Measurements from ENCODE around the gene RNFT1.
"Not testable (repeated sequence)": the region's sequence is repeated elsewhere in the genome, so short reads cannot be mapped to it uniquely, and the experiment has no call there.

DNA sequence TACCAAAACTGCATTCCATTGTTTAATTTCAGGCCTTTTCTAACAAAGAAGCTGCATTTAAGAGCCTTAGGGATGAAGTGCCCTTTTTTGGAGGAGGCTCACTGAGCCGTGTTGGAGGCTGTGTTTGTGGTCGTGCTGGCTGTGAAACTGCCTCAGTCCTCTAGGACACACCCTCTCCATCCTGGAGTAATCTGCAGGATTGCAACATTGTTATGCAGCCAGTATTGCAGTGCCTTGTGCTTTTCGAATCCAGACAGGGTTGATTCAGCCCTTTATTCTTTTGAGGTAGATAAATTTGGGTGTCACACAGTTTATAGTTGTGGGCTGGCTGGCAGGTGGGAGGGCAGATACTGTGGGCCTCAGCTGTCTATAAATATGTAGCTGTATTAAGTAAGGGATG, 33.8 kb downstream of the RNFT1 start:
- TF ChIP-seq, protein P1, sequence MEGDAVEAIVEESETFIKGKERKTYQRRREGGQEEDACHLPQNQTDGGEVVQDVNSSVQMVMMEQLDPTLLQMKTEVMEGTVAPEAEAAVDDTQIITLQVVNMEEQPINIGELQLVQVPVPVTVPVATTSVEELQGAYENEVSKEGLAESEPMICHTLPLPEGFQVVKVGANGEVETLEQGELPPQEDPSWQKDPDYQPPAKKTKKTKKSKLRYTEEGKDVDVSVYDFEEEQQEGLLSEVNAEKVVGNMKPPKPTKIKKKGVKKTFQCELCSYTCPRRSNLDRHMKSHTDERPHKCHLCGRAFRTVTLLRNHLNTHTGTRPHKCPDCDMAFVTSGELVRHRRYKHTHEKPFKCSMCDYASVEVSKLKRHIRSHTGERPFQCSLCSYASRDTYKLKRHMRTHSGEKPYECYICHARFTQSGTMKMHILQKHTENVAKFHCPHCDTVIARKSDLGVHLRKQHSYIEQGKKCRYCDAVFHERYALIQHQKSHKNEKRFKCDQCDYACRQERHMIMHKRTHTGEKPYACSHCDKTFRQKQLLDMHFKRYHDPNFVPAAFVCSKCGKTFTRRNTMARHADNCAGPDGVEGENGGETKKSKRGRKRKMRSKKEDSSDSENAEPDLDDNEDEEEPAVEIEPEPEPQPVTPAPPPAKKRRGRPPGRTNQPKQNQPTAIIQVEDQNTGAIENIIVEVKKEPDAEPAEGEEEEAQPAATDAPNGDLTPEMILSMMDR (IDR thresholded peaks at IDR 0.05) = not testable (repeated sequence)
- TF ChIP-seq POLR2A (IDR thresholded peaks at IDR 0.05) = not testable (repeated sequence)

Measured in lower leg skin (tissue), 3 donors.